ENCODE measurements around the gene CARHSP1. TPM values are rescaled to one million over a fixed set of nuclear protein-coding genes. Genes with fewer than 3 reads are reported as not detected.

CARHSP1 gene
- total and polyA plus RNA-seq, 2 of the 4 experiments (the other 2 are of a cell fraction) = 121 to 138 TPM

- DNase-seq (no peak), ATAC-seq (ENCODE audit: low read depth) (no peak)
- H2AK9ac ChIP-seq (replicated peaks; ENCODE audit: low read depth, low read length, poor library complexity) = no peak overlapping the region
- H2BK120ac ChIP-seq (ENCODE audit: low read depth, low read length) = no peak overlapping the region
- H3K23ac ChIP-seq (ENCODE audit: low read depth, low read length) = no peak overlapping the region; the same call in 1 of the 2 replicates
- TF ChIP-seq NFE2L2 (IDR thresholded peaks at IDR 0.05; ENCODE audit: low read depth, low read length) = no peak
- TF ChIP-seq RAD21 (IDR thresholded peaks at IDR 0.05; ENCODE audit: low read length) = no peak
- no peak for TF ChIP-seq SMC3 (IDR thresholded peaks at IDR 0.05; ENCODE audit: low read depth, low read length)
- TF ChIP-seq MAFK (IDR thresholded peaks at IDR 0.05; ENCODE audit: low read depth, low read length) = no peak
- TF ChIP-seq RFX5 (IDR thresholded peaks at IDR 0.05; ENCODE audit: low read depth, low read length) = no peak
- TF ChIP-seq RCOR1 (IDR thresholded peaks at IDR 0.05; ENCODE audit: insufficient replicate concordance, low read length) = no peak
- no peak for TF ChIP-seq CTCF (conservative IDR thresholded peaks at IDR 0.05; ENCODE audit: low read depth, low read length)
- TF ChIP-seq CHD1 (IDR thresholded peaks at IDR 0.05; ENCODE audit: low read depth, low read length) = no peak
- no peak for TF ChIP-seq MAZ (IDR thresholded peaks at IDR 0.05; ENCODE audit: borderline replicate concordance, low read depth, low read length)
- TF ChIP-seq FOS (IDR thresholded peaks at IDR 0.05; ENCODE audit: low read depth, low read length) = no peak
- TF ChIP-seq USF2 (IDR thresholded peaks at IDR 0.05; ENCODE audit: low read depth, low read length) = no peak
- H2AFZ ChIP-seq (replicated peaks; ENCODE audit: low read length, poor library complexity) = no peak overlapping the region
- no peak overlapping the region for H3K56ac ChIP-seq (ENCODE audit: extremely low read depth, insufficient read depth, low read length)
- no peak overlapping the region for H4K8ac ChIP-seq (ENCODE audit: low read depth in 2 of 2, low read length in 2 of 2)
- no peaks in the 10 kb centered on the region for H3K27me3 ChIP-seq (ENCODE audit: control insufficient read depth, insufficient read depth, low read length)
- dilution Hi-C loops (cut with HindIII; ENCODE audit: low sequenced_read_pairs, unreplicated experiment) = no loop called here
- peaks cover 45% of the 10 kb centered on the region in 2 experiments for H3K79me1 ChIP-seq (ENCODE audit: low read depth in 1 of 2, low read length in 2 of 2)
- H2BK20ac ChIP-seq (ENCODE audit: low read depth, low read length) = no peak overlapping the region
- H4K91ac ChIP-seq (ENCODE audit: insufficient read depth, low read depth, low read length) = no peak overlapping the region
- H2BK5ac ChIP-seq (ENCODE audit: low read depth, low read length, poor library complexity, severe bottlenecking) = no peak overlapping the region
- BruUV-seq (replicated peaks) = no TSS peak
- ChIA-PET CTCF (interaction anchor here (0.5 kb wide), 1 partner anchor 1821 kb away, joined by 5 read pairs; no protein-coding TSS in a partner anchor), POLR2A (ENCODE audit: unreplicated experiment) (interaction anchor here (0.6 kb wide), 1 partner anchor 109 kb away, joined by 6 read pairs; no protein-coding TSS in a partner anchor)
- H4K20me1 ChIP-seq (ENCODE audit: insufficient read depth, low read length) = peaks cover 20% of the 10 kb centered on the region
- no peaks in the 10 kb centered on the region; the same call in 1 of the 2 replicates for H3K4me1 ChIP-seq (ENCODE audit: control insufficient read depth, insufficient read depth, low read length)
- H3K4me2 ChIP-seq (ENCODE audit: low read depth, low read length) = no peak overlapping the region
- H2BK15ac ChIP-seq (ENCODE audit: low read depth, low read length) = no peak overlapping the region
- H3K9ac ChIP-seq (ENCODE audit: low read depth, low read length) = no peak overlapping the region
- H3K14ac ChIP-seq (replicated peaks; ENCODE audit: low read depth, low read length) = no peak overlapping the region
- no peak overlapping the region for H3K18ac ChIP-seq (ENCODE audit: low read depth, low read length)
- 90% methylated on average over 3 of the region's 7 CpGs; no CpG with 5 or more reads in 1 of the 2 experiments for WGBS, 2 experiments (ENCODE audit: extremely low coverage in 2 of 2, insufficient read length in 1 of 2)
- peaks cover 52% of the 10 kb centered on the region for H3K36me3 ChIP-seq (ENCODE audit: control insufficient read depth, insufficient read depth, low read length)
- H3K9me3 ChIP-seq (ENCODE audit: control insufficient read depth, insufficient read depth, low read length) = no peaks in the 10 kb centered on the region
- H3K27ac ChIP-seq (ENCODE audit: insufficient read depth, low read length) = no peak overlapping the region
- intact Hi-C loops (cut with micrococcal nuclease) = no loop called here
- no peak overlapping the region for H3K4ac ChIP-seq (ENCODE audit: low read depth, low read length)
- no peak overlapping the region for H2AK5ac ChIP-seq (ENCODE audit: low read depth, low read length)
- peaks cover 7% of the 10 kb centered on the region; the same call in 1 of the 2 replicates for H3K9me1 ChIP-seq (ENCODE audit: insufficient read depth, low read length)
- in situ Hi-C loops (cut with MboI; ENCODE audit: low sequenced_read_pairs) = no loop called here
- no peak overlapping the region for H4K5ac ChIP-seq (ENCODE audit: low read depth, low read length)
- no peak overlapping the region for H3K4me3 ChIP-seq (ENCODE audit: insufficient read depth, low read depth, low read length)
These were observed 47.0 kb upstream of the CARHSP1 start for GRCh38 chr16:8915722-8916301.
